ENCODE results near the gene MCRS1. TPM values are rescaled to one million over a fixed set of nuclear protein-coding genes. Genes with fewer than 3 reads are reported as not detected.

Gene MCRS1
- total RNA-seq, 4 donors from 2014 or later: 35.3 to 62.5 (median 51.1) TPM

DNA sequence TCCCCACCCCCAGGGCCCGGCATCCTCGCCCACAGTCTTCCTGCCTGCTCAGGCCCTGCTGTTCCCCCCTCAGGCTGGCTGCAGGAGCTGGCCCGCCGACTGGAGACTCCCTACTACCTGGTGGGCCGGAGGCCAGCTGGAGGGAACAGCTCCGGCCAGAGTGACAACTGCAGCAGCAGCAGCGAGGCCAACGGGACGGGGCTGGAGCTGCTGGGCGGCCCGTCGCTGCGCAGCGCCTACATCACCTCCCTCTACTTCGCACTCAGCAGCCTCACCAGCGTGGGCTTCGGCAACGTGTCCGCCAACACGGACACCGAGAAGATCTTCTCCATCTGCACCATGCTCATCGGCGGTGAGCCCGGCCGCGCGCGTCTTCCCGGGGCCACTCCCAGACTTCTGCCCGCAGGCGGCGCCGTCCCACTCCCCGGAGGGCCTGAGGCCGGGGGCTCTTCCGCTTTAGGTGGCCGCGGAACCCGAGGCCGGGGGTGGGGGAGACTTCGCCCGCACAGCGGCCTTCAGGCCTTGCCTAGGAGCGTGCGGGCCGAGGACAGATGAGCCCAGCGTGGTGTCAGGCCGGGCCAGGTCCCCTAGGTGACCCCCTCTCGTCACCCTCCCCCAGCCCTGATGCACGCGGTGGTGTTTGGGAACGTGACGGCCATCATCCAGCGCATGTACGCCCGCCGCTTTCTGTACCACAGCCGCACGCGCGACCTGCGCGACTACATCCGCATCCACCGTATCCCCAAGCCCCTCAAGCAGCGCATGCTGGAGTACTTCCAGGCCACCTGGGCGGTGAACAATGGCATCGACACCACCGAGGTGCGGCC is 18.9 kb downstream of the MCRS1 start:
- peak overlapping the region; percentile 5 to 40 for H3K4me3 ChIP-seq

DNA sequence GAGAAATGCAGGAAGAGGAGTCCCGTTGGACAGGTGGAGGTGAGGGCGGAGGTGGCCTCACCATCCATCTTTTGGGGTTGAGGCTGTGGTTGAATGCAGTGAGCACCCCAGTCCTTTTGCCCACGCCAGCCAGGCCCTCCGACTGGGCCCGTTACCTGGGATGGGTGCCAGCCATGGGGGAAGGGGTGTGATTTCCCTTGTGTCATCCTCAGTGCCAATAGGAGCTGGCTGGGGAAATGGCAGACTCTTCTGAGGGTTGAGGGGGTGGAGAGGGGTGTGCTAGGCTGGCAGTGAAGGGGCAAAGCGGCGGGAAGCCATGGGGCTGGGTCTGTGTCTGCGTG is 19.5 kb downstream of the MCRS1 start:
- 30 to 34% methylated on average over 2 to 3 of the region's 8 CpGs for WGBS, 2 donors (ENCODE audit: low coverage in 1 of 2)
- peaks cover 0 to 17% (median 10%) of the 10 kb centered on the region in 3 donors for H3K4me1 ChIP-seq
- peak overlapping the region in 1 of 2 donors; percentile 40 for H3K4me3 ChIP-seq

More for the DNA sequence above, 18.9 kb downstream of the MCRS1 start:
- no peaks in the 10 kb centered on the region for H3K9me3 ChIP-seq
- peak; percentile 46 for ATAC-seq
- WGBS, 2 donors (ENCODE audit: low coverage in 1 of 2): 0% methylated on average over 3 of the region's 70 CpGs; no CpG with 5 or more reads in 1 of the 2 donors
- H3K36me3 ChIP-seq: no peaks in the 10 kb centered on the region
- peak overlapping the region in 1 of 4 donors; percentile 10 for H3K27ac ChIP-seq
- H3K4me1 ChIP-seq: peaks cover 0 to 17% (median 10%) of the 10 kb centered on the region in 3 donors
- TF ChIP-seq POLR2A (IDR thresholded peaks at IDR 0.05): no peak
- TF ChIP-seq EP300 (IDR thresholded peaks at IDR 0.05): no peak
- TF ChIP-seq, protein P1, sequence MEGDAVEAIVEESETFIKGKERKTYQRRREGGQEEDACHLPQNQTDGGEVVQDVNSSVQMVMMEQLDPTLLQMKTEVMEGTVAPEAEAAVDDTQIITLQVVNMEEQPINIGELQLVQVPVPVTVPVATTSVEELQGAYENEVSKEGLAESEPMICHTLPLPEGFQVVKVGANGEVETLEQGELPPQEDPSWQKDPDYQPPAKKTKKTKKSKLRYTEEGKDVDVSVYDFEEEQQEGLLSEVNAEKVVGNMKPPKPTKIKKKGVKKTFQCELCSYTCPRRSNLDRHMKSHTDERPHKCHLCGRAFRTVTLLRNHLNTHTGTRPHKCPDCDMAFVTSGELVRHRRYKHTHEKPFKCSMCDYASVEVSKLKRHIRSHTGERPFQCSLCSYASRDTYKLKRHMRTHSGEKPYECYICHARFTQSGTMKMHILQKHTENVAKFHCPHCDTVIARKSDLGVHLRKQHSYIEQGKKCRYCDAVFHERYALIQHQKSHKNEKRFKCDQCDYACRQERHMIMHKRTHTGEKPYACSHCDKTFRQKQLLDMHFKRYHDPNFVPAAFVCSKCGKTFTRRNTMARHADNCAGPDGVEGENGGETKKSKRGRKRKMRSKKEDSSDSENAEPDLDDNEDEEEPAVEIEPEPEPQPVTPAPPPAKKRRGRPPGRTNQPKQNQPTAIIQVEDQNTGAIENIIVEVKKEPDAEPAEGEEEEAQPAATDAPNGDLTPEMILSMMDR (IDR thresholded peaks at IDR 0.05): peak in 3 of 4 experiments; percentile 26 to 60 (median 46)
- peaks cover 53% of the 10 kb centered on the region for H3K27me3 ChIP-seq

DNA sequence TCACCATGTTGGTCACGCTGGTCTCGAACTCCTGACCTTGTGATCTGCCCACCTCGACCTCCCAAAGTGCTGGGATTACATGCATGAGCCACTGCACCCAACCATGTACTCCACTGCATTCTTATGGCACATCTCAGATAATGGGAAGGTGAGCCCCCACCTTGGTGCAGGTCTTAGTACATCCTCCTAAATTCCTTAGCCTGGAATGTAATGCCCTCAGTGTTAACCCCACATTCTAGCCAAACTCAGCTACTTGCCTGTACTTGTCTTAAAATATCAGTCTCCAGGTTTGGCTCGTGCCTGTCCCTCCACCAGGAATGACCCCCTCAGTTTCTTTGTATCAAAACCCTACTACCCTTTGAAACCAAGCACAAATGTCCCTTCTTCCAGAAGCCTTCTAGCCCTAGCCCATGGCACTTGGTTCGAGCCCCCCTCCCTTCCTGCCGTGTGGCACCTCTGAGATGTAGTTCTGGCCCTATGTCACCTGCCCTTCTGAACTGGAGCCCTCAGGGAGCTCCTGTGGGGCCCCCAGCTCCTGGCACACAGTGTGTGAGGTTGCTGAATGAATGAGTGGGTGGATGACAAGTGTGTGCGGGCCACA is 20.8 kb downstream of the MCRS1 start:
- Histone ChIP-seq H3K4me1 (peaks cover 0 to 17% (median 10%) of the 10 kb centered on the region in 3 donors), H3K9me3 (no peaks in the 10 kb centered on the region), H3K4me3 (no peak overlapping the region), H3K27ac (no peak overlapping the region), H3K27me3 (peaks cover 56% of the 10 kb centered on the region), H3K36me3 (no peaks in the 10 kb centered on the region)
- ATAC-seq: no peak
- 80% methylated on average over 2 to 4 of the region's 7 CpGs for WGBS, 2 donors (ENCODE audit: low coverage in 1 of 2)
- TF ChIP-seq POLR2AphosphoS5 (IDR thresholded peaks at IDR 0.05): no peak
- TF ChIP-seq, protein P1 (IDR thresholded peaks at IDR 0.05): no peak
- TF ChIP-seq POLR2A (IDR thresholded peaks at IDR 0.05): no peak
- no peak for TF ChIP-seq EP300 (IDR thresholded peaks at IDR 0.05)

More for the DNA sequence above, 19.5 kb downstream of the MCRS1 start:
- peaks cover 56% of the 10 kb centered on the region for H3K27me3 ChIP-seq
- no peak for ATAC-seq
- H3K9me3 ChIP-seq: no peaks in the 10 kb centered on the region
- H3K36me3 ChIP-seq: no peaks in the 10 kb centered on the region
- no peak overlapping the region for H3K27ac ChIP-seq
- TF ChIP-seq POLR2AphosphoS5 (IDR thresholded peaks at IDR 0.05): no peak
- TF ChIP-seq, protein P1 (IDR thresholded peaks at IDR 0.05): no peak
- no peak for TF ChIP-seq POLR2A (IDR thresholded peaks at IDR 0.05)
- no peak for TF ChIP-seq EP300 (IDR thresholded peaks at IDR 0.05)

DNA sequence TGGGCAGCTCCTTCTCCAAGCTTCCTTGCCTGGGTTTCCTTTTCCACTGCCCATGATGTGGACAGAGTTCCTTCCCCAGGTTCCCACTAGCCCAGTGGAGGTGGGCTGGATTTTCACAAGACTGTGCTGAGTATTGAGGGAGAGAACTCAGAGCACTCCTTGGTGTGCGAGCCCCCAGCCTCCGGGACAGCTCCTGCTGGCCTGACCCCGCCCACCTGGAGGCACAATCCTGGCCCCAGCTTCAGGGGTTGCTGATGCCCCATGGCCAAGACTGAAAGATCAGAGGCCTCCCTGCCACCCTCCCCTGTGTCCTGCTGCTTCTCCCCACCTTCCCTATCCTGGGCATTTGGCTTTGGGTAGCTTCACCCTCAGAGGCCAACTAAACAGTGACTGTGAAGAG is 21.5 kb downstream of the MCRS1 start:
- H3K9me3 ChIP-seq: no peaks in the 10 kb centered on the region
- peaks cover 56% of the 10 kb centered on the region for H3K27me3 ChIP-seq
- H3K4me3 ChIP-seq: no peak overlapping the region
- no peak overlapping the region for H3K27ac ChIP-seq
- no peak for ATAC-seq
- TF ChIP-seq EP300 (IDR thresholded peaks at IDR 0.05): no peak
- TF ChIP-seq POLR2AphosphoS5 (IDR thresholded peaks at IDR 0.05): no peak
- TF ChIP-seq POLR2A (IDR thresholded peaks at IDR 0.05): no peak
- TF ChIP-seq, protein P1 (IDR thresholded peaks at IDR 0.05): no peak
- no peaks in the 10 kb centered on the region for H3K36me3 ChIP-seq
- H3K4me1 ChIP-seq: peaks cover 0 to 17% (median 10%) of the 10 kb centered on the region in 3 donors
- WGBS, 2 donors (ENCODE audit: low coverage in 1 of 2): 80% methylated on average over 3 of the region's 3 CpGs; no CpG with 5 or more reads in 1 of the 2 donors

Data from gastroesophageal sphincter (tissue), 4 donors.